Stimulated activated effector memory CD8-positive, alpha-beta T cell treated with anti-CD3 and anti-CD28 coated beads, Interleukin-12 subunit alpha, Interleukin-12 subunit beta, amount 100 ng/mL, for 72 hours (primary cell): ENCODE measurements around the gene SIRT7.

Experiments used
- ATAC-seq: fragments of 150-1000 bp; cut with Tn5 transposase; 2 replicates; pipeline ENCODE4 v1.10.0; 2021
- DNase-seq, 2 donors: peaks; one replicate each; pipeline ENCODE4 v3.0.0; 2021 to 2022; ENCODE audit warnings: low spot score in 2 of 2
- H3K27ac Mint-ChIP-seq: one replicate; pipeline ENCODE4 v1.8.0; 2022; ENCODE audit warnings: mild to moderate bottlenecking, mixed read lengths
- H3K36me3 Mint-ChIP-seq: one replicate; pipeline ENCODE4 v1.8.0; 2022; ENCODE audit warnings: mild to moderate bottlenecking, mixed read lengths
- H3K4me1 Mint-ChIP-seq: one replicate; pipeline ENCODE4 v1.8.0; 2022; ENCODE audit warnings: mixed read lengths
- H3K4me3 Mint-ChIP-seq: one replicate; pipeline ENCODE4 v1.8.0; 2022; ENCODE audit warnings: mild to moderate bottlenecking, mixed read lengths
- H3K9me3 Mint-ChIP-seq: one replicate; pipeline ENCODE4 v1.8.0; 2022; ENCODE audit warnings: mixed read lengths

SIRT7 gene

GRCh38 chr17:81884968-81885367 lies 33.0 kb downstream of the SIRT7 start:
- no peaks in the 10 kb centered on the region for H3K9me3 Mint-ChIP-seq
- no peak overlapping the region for H3K27ac Mint-ChIP-seq
- no peak for DNase-seq
- peaks cover 29% of the 10 kb centered on the region for H3K4me1 Mint-ChIP-seq
- no peak overlapping the region for H3K4me3 Mint-ChIP-seq
- H3K36me3 Mint-ChIP-seq = peaks cover 100% of the 10 kb centered on the region
- no peak for ATAC-seq

- H3K9me3 Mint-ChIP-seq = no peaks in the 10 kb centered on the region
- peaks cover 100% of the 10 kb centered on the region for H3K36me3 Mint-ChIP-seq
- no peak overlapping the region for H3K4me3 Mint-ChIP-seq
- DNase-seq = no peak
- H3K27ac Mint-ChIP-seq = no peak overlapping the region
- ATAC-seq = peak; percentile 34
- H3K4me1 Mint-ChIP-seq = peaks cover 29% of the 10 kb centered on the region
These were observed 33.5 kb downstream of the SIRT7 start for GRCh38 chr17:81884520-81884919.

GRCh38 chr17:81879121-81879520 lies 38.9 kb downstream of the SIRT7 start:
- Mint-ChIP-seq H3K27ac (no peak overlapping the region), H3K36me3 (peaks cover 75% of the 10 kb centered on the region)
- ATAC-seq = no peak

GRCh38 chr17:81878294-81878693 lies 39.7 kb downstream of the SIRT7 start:
- no peak overlapping the region for H3K27ac Mint-ChIP-seq
- H3K9me3 Mint-ChIP-seq = no peaks in the 10 kb centered on the region
- H3K36me3 Mint-ChIP-seq = peaks cover 68% of the 10 kb centered on the region
- no peak for ATAC-seq
- H3K4me1 Mint-ChIP-seq = peaks cover under 1% of the 10 kb centered on the region
- no peak for DNase-seq
- no peak overlapping the region for H3K4me3 Mint-ChIP-seq

More at GRCh38 chr17:81879121-81879520, 38.9 kb downstream of the SIRT7 start:
- no peak for DNase-seq
- H3K4me1 Mint-ChIP-seq = no peaks in the 10 kb centered on the region
- no peaks in the 10 kb centered on the region for H3K9me3 Mint-ChIP-seq
- H3K4me3 Mint-ChIP-seq = no peak overlapping the region

- H3K36me3 Mint-ChIP-seq = peaks cover 68% of the 10 kb centered on the region
- H3K9me3 Mint-ChIP-seq = no peaks in the 10 kb centered on the region
- H3K4me1 Mint-ChIP-seq = peaks cover 8% of the 10 kb centered on the region
- DNase-seq = no peak
- peak overlapping the region; percentile 72 for H3K27ac Mint-ChIP-seq
- no peak for ATAC-seq
- H3K4me3 Mint-ChIP-seq = no peak overlapping the region
These were observed 40.4 kb downstream of the SIRT7 start for GRCh38 chr17:81877569-81877968.

- Mint-ChIP-seq H3K36me3 (peaks cover 65% of the 10 kb centered on the region), H3K4me1 (peaks cover 47% of the 10 kb centered on the region), H3K9me3 (no peaks in the 10 kb centered on the region), H3K27ac (peak overlapping the region; percentile 93), H3K4me3 (peak overlapping the region; percentile 84)
- ATAC-seq = peak; percentile 5
- DNase-seq = peak; percentile 96 to 97
These were observed 46.4 kb downstream of the SIRT7 start for GRCh38 chr17:81871387-81872230.

- H3K27ac Mint-ChIP-seq = peak within 1 kb of the TSS; percentile 96
- DNase-seq = peak in 1 of 2 donors; percentile 60
These were observed 47.0 kb downstream of the SIRT7 start, which contains the start of gene ARHGDIA for GRCh38 chr17:81870981-81871386. Gene ARHGDIA (minus strand): TSS chr17:81871337. CDS start chr17:81869930, 1,407 bp downstream.

GRCh38 chr17:81870131-81870980 lies 47.6 kb downstream of the SIRT7 start:
- peaks cover 55% of the 10 kb centered on the region for H3K4me1 Mint-ChIP-seq

More at GRCh38 chr17:81870981-81871386, 47.0 kb downstream of the SIRT7 start, which contains the start of gene ARHGDIA:
- H3K4me3 Mint-ChIP-seq = peak within 1 kb of the TSS; percentile 84
- H3K4me1 Mint-ChIP-seq = peaks cover 50% of the 10 kb centered on the region
- H3K9me3 Mint-ChIP-seq = no peaks in the 10 kb centered on the region
- ATAC-seq = peak; percentile 76
- H3K36me3 Mint-ChIP-seq = peaks cover 71% of the 10 kb centered on the region

GRCh38 chr17:81869221-81870130 lies 48.5 kb downstream of the SIRT7 start:
- ATAC-seq = peak; percentile 22
- Mint-ChIP-seq H3K4me3 (peak overlapping the region; percentile 84), H3K27ac (peak overlapping the region; percentile 96), H3K4me1 (peaks cover 57% of the 10 kb centered on the region), H3K9me3 (no peaks in the 10 kb centered on the region), H3K36me3 (peaks cover 86% of the 10 kb centered on the region)
- DNase-seq = peak; percentile 60 to 85

More at GRCh38 chr17:81870131-81870980, 47.6 kb downstream of the SIRT7 start:
- H3K4me3 Mint-ChIP-seq = peak overlapping the region; percentile 84
- peak; percentile 27 to 78 for DNase-seq
- peak; percentile 49 for ATAC-seq
- no peaks in the 10 kb centered on the region for H3K9me3 Mint-ChIP-seq
- peaks cover 78% of the 10 kb centered on the region for H3K36me3 Mint-ChIP-seq
- H3K27ac Mint-ChIP-seq = peak overlapping the region; percentile 96

- ATAC-seq (no peak), DNase-seq (no peak)
- H3K9me3 Mint-ChIP-seq = no peaks in the 10 kb centered on the region
- H3K27ac Mint-ChIP-seq = peak overlapping the region; percentile 96
- peaks cover 64% of the 10 kb centered on the region for H3K4me1 Mint-ChIP-seq
- H3K4me3 Mint-ChIP-seq = peak overlapping the region; percentile 84
- H3K36me3 Mint-ChIP-seq = peaks cover 94% of the 10 kb centered on the region
These were observed 49.2 kb downstream of the SIRT7 start for GRCh38 chr17:81868674-81869220.

GRCh38 chr17:81867991-81868673 lies 49.8 kb downstream of the SIRT7 start:
- H3K4me3 Mint-ChIP-seq = peak overlapping the region; percentile 84
- H3K4me1 Mint-ChIP-seq = peaks cover 68% of the 10 kb centered on the region
- ATAC-seq (no peak), DNase-seq (peak in 1 of 2 donors; percentile 59)
- peak overlapping the region; percentile 96 for H3K27ac Mint-ChIP-seq
- no peaks in the 10 kb centered on the region for H3K9me3 Mint-ChIP-seq
- H3K36me3 Mint-ChIP-seq = peaks cover 97% of the 10 kb centered on the region

- DNase-seq = peak in 1 of 2 donors; percentile 63
- ATAC-seq = no peak
- Mint-ChIP-seq H3K36me3 (peaks cover 97% of the 10 kb centered on the region), H3K4me3 (peak overlapping the region; percentile 84), H3K27ac (peak overlapping the region; percentile 96), H3K4me1 (peaks cover 68% of the 10 kb centered on the region), H3K9me3 (no peaks in the 10 kb centered on the region)
These were observed 50.6 kb downstream of the SIRT7 start for GRCh38 chr17:81867170-81867990.
